WTC11 (cell line): ENCODE data around the gene PLRG1. TPM values are rescaled to one million over a fixed set of nuclear protein-coding genes. Genes with fewer than 3 reads are reported as not detected.

Experiments
- ATAC-seq: fragments of 200-7000 bp; cut with Tn5 transposase; 2 replicates; pipeline ENCODE4 v1.10.0; 2021; ENCODE audit warnings: mild to moderate bottlenecking, moderate library complexity
- CTCF ChIA-PET: fragments of 300-600 bp; sonication (Branson Sonifier 250); formaldehyde crosslinking; loops from one replicate; lab custom pipeline; 2021; ENCODE audit warnings: antibody characterized with exemption; lab: Charles Lee
- POLR2A ChIA-PET: fragments of 350-600 bp; sonication (Branson Sonifier 250); formaldehyde crosslinking; loops from one replicate; lab custom pipeline; 2021; ENCODE audit warnings: antibody characterized with exemption; lab: Charles Lee
- DNase-seq: peaks from one replicate; pipeline ENCODE4 v3.0.0; 2021; ENCODE audit warnings: low spot score
- H3K27ac Mint-ChIP-seq: 2 replicates; pipeline ENCODE4 v1.8.0; 2021; ENCODE audit warnings: mixed read lengths
- H3K27me3 Mint-ChIP-seq: 2 replicates; pipeline ENCODE4 v1.8.0; 2021; ENCODE audit warnings: low read depth, mild to moderate bottlenecking, moderate library complexity, mixed read lengths
- H3K36me3 Mint-ChIP-seq: 2 replicates; pipeline ENCODE4 v1.8.0; 2021; ENCODE audit warnings: mixed read lengths
- H3K4me1 Mint-ChIP-seq: 2 replicates; pipeline ENCODE4 v1.8.0; 2022; ENCODE audit warnings: mixed read lengths
- H3K4me3 Mint-ChIP-seq: 2 replicates; pipeline ENCODE4 v1.8.0; 2021; ENCODE audit warnings: mild to moderate bottlenecking, moderate library complexity, mixed read lengths
- H3K9me3 Mint-ChIP-seq: 2 replicates; pipeline ENCODE4 v1.8.0; 2021; ENCODE audit warnings: mixed read lengths
- CREB1 ChIP-seq: sonication (generic); formaldehyde crosslinking; IDR thresholded peaks from 2 replicates; pipeline ENCODE4 v1.8.0; 2023; ENCODE audit warnings: mild to moderate bottlenecking, missing genetic modification reagents
- ESRRA ChIP-seq: sonication (generic); formaldehyde crosslinking; IDR thresholded peaks from 2 replicates; pipeline ENCODE4 v1.8.1; 2022; ENCODE audit warnings: mild to moderate bottlenecking, missing genetic modification reagents, borderline replicate concordance
- ETV6 ChIP-seq: sonication (generic); formaldehyde crosslinking; IDR thresholded peaks from 2 replicates; pipeline ENCODE4 v1.8.1; 2022; ENCODE audit warnings: mild to moderate bottlenecking, missing genetic modification reagents
- FOXK1 ChIP-seq: sonication (generic); formaldehyde crosslinking; IDR thresholded peaks from 2 replicates; pipeline ENCODE4 v1.8.0; 2022; ENCODE audit warnings: mild to moderate bottlenecking, moderate library complexity, missing genetic modification reagents
- MXD4 ChIP-seq: fragments of 250-450 bp; sonication (Bioruptor Pico); IDR thresholded peaks from 2 replicates; pipeline ENCODE4 v1.8.0; 2021; ENCODE audit warnings: mild to moderate bottlenecking, moderate library complexity, borderline replicate concordance
- NFATC4 ChIP-seq: fragments of 250-450 bp; sonication (Bioruptor Pico); IDR thresholded peaks from 2 replicates; pipeline ENCODE4 v1.9.0; 2021; ENCODE audit warnings: mild to moderate bottlenecking
- NFYB ChIP-seq: sonication (generic); formaldehyde crosslinking; conservative IDR thresholded peaks from 2 replicates; pipeline ENCODE4 v1.8.0; 2022; ENCODE audit warnings: low read depth, missing genetic modification reagents
- PRRX2 ChIP-seq: fragments of 250-450 bp; sonication (Bioruptor Pico); IDR thresholded peaks from 2 replicates; pipeline ENCODE4 v1.8.0; 2021; ENCODE audit warnings: mild to moderate bottlenecking
- RELA ChIP-seq: sonication (generic); formaldehyde crosslinking; IDR thresholded peaks from 2 replicates; pipeline ENCODE4 v1.8.1; 2022; ENCODE audit warnings: missing genetic modification reagents, mild to moderate bottlenecking, borderline replicate concordance
- SMAD4 ChIP-seq: sonication (generic); formaldehyde crosslinking; IDR thresholded peaks from 2 replicates; pipeline ENCODE4 v1.8.0; 2022; ENCODE audit warnings: mild to moderate bottlenecking, missing genetic modification reagents
- ZNF671 ChIP-seq: fragments of 250-450 bp; sonication (Bioruptor Pico); IDR thresholded peaks from 2 replicates; pipeline ENCODE4 v1.8.0; 2021; ENCODE audit warnings: mild to moderate bottlenecking
- total RNA-seq: library from RNA; stranded (reverse); gene quantifications from 3 replicates; pipeline ENCODE4 v1.2.3, GENCODE V29; 2021
- TF ChIP-seq, protein P1 (sequence below): sonication (generic); formaldehyde crosslinking; IDR thresholded peaks from 2 replicates; pipeline ENCODE4 v1.8.1; 2022; ENCODE audit warnings: mild to moderate bottlenecking, moderate library complexity, missing genetic modification reagents
- TF ChIP-seq, protein P2 (sequence below): sonication (generic); formaldehyde crosslinking; IDR thresholded peaks from 2 replicates; pipeline ENCODE4 v1.8.1; 2022; ENCODE audit warnings: mild to moderate bottlenecking, missing genetic modification reagents, moderate library complexity, borderline replicate concordance
- TF ChIP-seq, protein P3 (sequence below): sonication (generic); formaldehyde crosslinking; IDR thresholded peaks from 2 replicates; pipeline ENCODE4 v1.8.0; 2022; ENCODE audit warnings: mild to moderate bottlenecking, missing genetic modification reagents
- TF ChIP-seq, protein P4 (sequence below): sonication (generic); formaldehyde crosslinking; IDR thresholded peaks from 2 replicates; pipeline ENCODE4 v1.8.1; 2023; ENCODE audit warnings: mild to moderate bottlenecking, moderate library complexity, missing genetic modification reagents
- TF ChIP-seq, protein P5 (sequence below): sonication (generic); formaldehyde crosslinking; IDR thresholded peaks from 2 replicates; pipeline ENCODE4 v1.8.1; 2023; ENCODE audit warnings: mild to moderate bottlenecking, missing genetic modification reagents, moderate library complexity
- TF ChIP-seq, protein P6 (sequence below): sonication (generic); formaldehyde crosslinking; IDR thresholded peaks from 2 replicates; pipeline ENCODE4 v1.8.1; 2022; ENCODE audit warnings: low read depth, mild to moderate bottlenecking, moderate library complexity, missing genetic modification reagents, borderline replicate concordance
- TF ChIP-seq, protein P7 (sequence below): sonication (generic); formaldehyde crosslinking; IDR thresholded peaks from 2 replicates; pipeline ENCODE4 v1.8.0; 2023; ENCODE audit warnings: missing genetic modification reagents
- TF ChIP-seq, protein P8 (sequence below): fragments of 250-450 bp; sonication (Bioruptor Pico); IDR thresholded peaks from 2 replicates; pipeline ENCODE4 v2.1.2; 2022; ENCODE audit warnings: mild to moderate bottlenecking, moderate library complexity

PLRG1 gene
- total RNA-seq, 1 experiment from 2014 or later: 84.8 TPM

DNA sequence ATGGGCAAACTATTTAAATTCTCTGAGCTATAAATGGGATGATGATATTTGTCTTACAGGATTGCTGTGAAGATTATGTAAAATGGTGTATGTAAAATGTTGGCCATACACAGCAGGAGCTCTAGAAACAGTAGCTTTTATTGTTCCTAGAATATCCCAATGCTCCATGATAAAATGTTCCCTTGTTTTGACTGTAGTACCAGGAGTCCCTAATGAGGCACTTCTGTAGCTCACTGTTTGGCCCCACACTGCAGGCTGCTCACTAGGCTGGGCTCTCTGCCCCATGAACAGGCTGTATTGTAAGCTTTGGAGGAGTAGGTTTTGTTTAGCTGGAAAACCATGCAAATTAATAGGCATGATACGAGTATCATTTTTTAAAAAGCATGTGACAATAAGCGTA is 43.7 kb upstream of the PLRG1 start:
- no peak for TF ChIP-seq ETV6 (CRISPR knock-in tag)
- TF ChIP-seq, protein P1, sequence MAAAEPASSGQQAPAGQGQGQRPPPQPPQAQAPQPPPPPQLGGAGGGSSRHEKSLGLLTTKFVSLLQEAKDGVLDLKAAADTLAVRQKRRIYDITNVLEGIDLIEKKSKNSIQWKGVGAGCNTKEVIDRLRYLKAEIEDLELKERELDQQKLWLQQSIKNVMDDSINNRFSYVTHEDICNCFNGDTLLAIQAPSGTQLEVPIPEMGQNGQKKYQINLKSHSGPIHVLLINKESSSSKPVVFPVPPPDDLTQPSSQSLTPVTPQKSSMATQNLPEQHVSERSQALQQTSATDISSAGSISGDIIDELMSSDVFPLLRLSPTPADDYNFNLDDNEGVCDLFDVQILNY (CRISPR knock-in tag): no peak
- no peak for TF ChIP-seq PRRX2
- TF ChIP-seq, protein P2, sequence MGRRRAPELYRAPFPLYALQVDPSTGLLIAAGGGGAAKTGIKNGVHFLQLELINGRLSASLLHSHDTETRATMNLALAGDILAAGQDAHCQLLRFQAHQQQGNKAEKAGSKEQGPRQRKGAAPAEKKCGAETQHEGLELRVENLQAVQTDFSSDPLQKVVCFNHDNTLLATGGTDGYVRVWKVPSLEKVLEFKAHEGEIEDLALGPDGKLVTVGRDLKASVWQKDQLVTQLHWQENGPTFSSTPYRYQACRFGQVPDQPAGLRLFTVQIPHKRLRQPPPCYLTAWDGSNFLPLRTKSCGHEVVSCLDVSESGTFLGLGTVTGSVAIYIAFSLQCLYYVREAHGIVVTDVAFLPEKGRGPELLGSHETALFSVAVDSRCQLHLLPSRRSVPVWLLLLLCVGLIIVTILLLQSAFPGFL: no peak
- TF ChIP-seq RELA: no peak
- TF ChIP-seq, protein P3, sequence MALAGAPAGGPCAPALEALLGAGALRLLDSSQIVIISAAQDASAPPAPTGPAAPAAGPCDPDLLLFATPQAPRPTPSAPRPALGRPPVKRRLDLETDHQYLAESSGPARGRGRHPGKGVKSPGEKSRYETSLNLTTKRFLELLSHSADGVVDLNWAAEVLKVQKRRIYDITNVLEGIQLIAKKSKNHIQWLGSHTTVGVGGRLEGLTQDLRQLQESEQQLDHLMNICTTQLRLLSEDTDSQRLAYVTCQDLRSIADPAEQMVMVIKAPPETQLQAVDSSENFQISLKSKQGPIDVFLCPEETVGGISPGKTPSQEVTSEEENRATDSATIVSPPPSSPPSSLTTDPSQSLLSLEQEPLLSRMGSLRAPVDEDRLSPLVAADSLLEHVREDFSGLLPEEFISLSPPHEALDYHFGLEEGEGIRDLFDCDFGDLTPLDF: no peak
- no peak for TF ChIP-seq ESRRA (CRISPR knock-in tag)
- TF ChIP-seq, protein P4, sequence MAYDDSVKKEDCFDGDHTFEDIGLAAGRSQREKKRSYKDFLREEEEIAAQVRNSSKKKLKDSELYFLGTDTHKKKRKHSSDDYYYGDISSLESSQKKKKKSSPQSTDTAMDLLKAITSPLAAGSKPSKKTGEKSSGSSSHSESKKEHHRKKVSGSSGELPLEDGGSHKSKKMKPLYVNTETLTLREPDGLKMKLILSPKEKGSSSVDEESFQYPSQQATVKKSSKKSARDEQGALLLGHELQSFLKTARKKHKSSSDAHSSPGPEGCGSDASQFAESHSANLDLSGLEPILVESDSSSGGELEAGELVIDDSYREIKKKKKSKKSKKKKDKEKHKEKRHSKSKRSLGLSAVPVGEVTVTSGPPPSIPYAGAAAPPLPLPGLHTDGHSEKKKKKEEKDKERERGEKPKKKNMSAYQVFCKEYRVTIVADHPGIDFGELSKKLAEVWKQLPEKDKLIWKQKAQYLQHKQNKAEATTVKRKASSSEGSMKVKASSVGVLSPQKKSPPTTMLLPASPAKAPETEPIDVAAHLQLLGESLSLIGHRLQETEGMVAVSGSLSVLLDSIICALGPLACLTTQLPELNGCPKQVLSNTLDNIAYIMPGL (CRISPR knock-in tag): no peak
- no peak for TF ChIP-seq ZNF671 (CRISPR knock-in tag)
- TF ChIP-seq, protein P5, sequence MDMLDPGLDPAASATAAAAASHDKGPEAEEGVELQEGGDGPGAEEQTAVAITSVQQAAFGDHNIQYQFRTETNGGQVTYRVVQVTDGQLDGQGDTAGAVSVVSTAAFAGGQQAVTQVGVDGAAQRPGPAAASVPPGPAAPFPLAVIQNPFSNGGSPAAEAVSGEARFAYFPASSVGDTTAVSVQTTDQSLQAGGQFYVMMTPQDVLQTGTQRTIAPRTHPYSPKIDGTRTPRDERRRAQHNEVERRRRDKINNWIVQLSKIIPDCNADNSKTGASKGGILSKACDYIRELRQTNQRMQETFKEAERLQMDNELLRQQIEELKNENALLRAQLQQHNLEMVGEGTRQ: no peak
- TF ChIP-seq, protein P6, sequence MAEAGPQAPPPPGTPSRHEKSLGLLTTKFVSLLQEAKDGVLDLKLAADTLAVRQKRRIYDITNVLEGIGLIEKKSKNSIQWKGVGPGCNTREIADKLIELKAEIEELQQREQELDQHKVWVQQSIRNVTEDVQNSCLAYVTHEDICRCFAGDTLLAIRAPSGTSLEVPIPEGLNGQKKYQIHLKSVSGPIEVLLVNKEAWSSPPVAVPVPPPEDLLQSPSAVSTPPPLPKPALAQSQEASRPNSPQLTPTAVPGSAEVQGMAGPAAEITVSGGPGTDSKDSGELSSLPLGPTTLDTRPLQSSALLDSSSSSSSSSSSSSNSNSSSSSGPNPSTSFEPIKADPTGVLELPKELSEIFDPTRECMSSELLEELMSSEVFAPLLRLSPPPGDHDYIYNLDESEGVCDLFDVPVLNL: no peak
- no peak for TF ChIP-seq SMAD4
- no peak for TF ChIP-seq CREB1
- TF ChIP-seq MXD4 (CRISPR knock-in tag): no peak
- TF ChIP-seq, protein P7, sequence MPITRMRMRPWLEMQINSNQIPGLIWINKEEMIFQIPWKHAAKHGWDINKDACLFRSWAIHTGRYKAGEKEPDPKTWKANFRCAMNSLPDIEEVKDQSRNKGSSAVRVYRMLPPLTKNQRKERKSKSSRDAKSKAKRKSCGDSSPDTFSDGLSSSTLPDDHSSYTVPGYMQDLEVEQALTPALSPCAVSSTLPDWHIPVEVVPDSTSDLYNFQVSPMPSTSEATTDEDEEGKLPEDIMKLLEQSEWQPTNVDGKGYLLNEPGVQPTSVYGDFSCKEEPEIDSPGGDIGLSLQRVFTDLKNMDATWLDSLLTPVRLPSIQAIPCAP: no peak
- TF ChIP-seq, protein P8, sequence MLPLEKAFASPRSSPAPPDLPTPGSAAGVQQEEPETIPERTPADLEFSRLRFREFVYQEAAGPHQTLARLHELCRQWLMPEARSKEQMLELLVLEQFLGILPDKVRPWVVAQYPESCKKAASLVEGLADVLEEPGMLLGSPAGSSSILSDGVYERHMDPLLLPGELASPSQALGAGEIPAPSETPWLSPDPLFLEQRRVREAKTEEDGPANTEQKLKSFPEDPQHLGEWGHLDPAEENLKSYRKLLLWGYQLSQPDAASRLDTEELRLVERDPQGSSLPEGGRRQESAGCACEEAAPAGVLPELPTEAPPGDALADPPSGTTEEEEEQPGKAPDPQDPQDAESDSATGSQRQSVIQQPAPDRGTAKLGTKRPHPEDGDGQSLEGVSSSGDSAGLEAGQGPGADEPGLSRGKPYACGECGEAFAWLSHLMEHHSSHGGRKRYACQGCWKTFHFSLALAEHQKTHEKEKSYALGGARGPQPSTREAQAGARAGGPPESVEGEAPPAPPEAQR: no peak
- TF ChIP-seq NFYB (CRISPR knock-in tag): no peak
- no peak for TF ChIP-seq NFATC4
- no peak for TF ChIP-seq FOXK1 (CRISPR knock-in tag)
- ChIA-PET CTCF (interaction anchor here (0.8 to 3.2 kb wide), 5 partner anchors 10 to 249 kb away, joined by 3 to 16 read pairs (median 5); no protein-coding TSS in a partner anchor), POLR2A (no interaction called here)
- Mint-ChIP-seq H3K9me3 (no peaks in the 10 kb centered on the region), H3K27ac (no peak overlapping the region), H3K4me3 (no peak overlapping the region), H3K27me3 (no peaks in the 10 kb centered on the region), H3K36me3 (no peaks in the 10 kb centered on the region), H3K4me1 (peaks cover 3% of the 10 kb centered on the region)
- DNase-seq (no peak), ATAC-seq (no peak)
